WTC11 (cell line): ENCODE data around the gene DDIT4. TPM values are rescaled to one million over a fixed set of nuclear protein-coding genes. Genes with fewer than 3 reads are reported as not detected.
A peak's percentile ranks its signal among the peaks of the same experiment; 100 is the strongest.

Source experiments
- ATF1 ChIP-seq: sonication (generic); formaldehyde crosslinking; IDR thresholded peaks from 2 replicates; pipeline ENCODE4 v1.8.1; 2023; ENCODE audit warnings: mild to moderate bottlenecking, moderate library complexity, missing genetic modification reagents
- ELF4 ChIP-seq: sonication (generic); formaldehyde crosslinking; IDR thresholded peaks from 2 replicates; pipeline ENCODE4 v1.8.1; 2022; ENCODE audit warnings: low read depth, mild to moderate bottlenecking, moderate library complexity, missing genetic modification reagents
- GABPB1 ChIP-seq: sonication (generic); formaldehyde crosslinking; IDR thresholded peaks from 2 replicates; pipeline ENCODE4 v1.8.1; 2023; ENCODE audit warnings: mild to moderate bottlenecking, missing genetic modification reagents
- HMGA2 ChIP-seq: fragments of 250-450 bp; sonication (Bioruptor Pico); IDR thresholded peaks from 2 replicates; pipeline ENCODE4 v1.4.0; 2021; ENCODE audit warnings: mild to moderate bottlenecking, moderate library complexity
- NR2C2 ChIP-seq: sonication (generic); formaldehyde crosslinking; IDR thresholded peaks from 2 replicates; pipeline ENCODE4 v1.8.0; 2022; ENCODE audit warnings: mild to moderate bottlenecking, missing genetic modification reagents
- PRRX2 ChIP-seq: fragments of 250-450 bp; sonication (Bioruptor Pico); IDR thresholded peaks from 2 replicates; pipeline ENCODE4 v1.8.0; 2021; ENCODE audit warnings: mild to moderate bottlenecking
- RELA ChIP-seq: sonication (generic); formaldehyde crosslinking; IDR thresholded peaks from 2 replicates; pipeline ENCODE4 v1.8.1; 2022; ENCODE audit warnings: missing genetic modification reagents, mild to moderate bottlenecking, borderline replicate concordance
- RORB ChIP-seq: fragments of 250-450 bp; sonication (Bioruptor Pico); IDR thresholded peaks from 2 replicates; pipeline ENCODE4 v1.9.0; 2021; ENCODE audit warnings: mild to moderate bottlenecking
- SP1 ChIP-seq: sonication (generic); formaldehyde crosslinking; conservative IDR thresholded peaks from 2 replicates; pipeline ENCODE4 v1.8.1; 2022; ENCODE audit warnings: missing genetic modification reagents
- TCF7 ChIP-seq: sonication (generic); formaldehyde crosslinking; IDR thresholded peaks from 2 replicates; pipeline ENCODE4 v1.8.0; 2022; ENCODE audit warnings: mild to moderate bottlenecking, low read depth, missing genetic modification reagents, moderate library complexity
- TEAD1 ChIP-seq: sonication (generic); formaldehyde crosslinking; IDR thresholded peaks from 2 replicates; pipeline ENCODE4 v1.8.0; 2022; ENCODE audit warnings: mild to moderate bottlenecking, missing genetic modification reagents
- ZNF121 ChIP-seq: sonication (generic); formaldehyde crosslinking; IDR thresholded peaks from 2 replicates; pipeline ENCODE4 v1.8.0; 2023; ENCODE audit warnings: missing genetic modification reagents
- ZNF219 ChIP-seq: sonication (generic); formaldehyde crosslinking; IDR thresholded peaks from 2 replicates; pipeline ENCODE4 v1.8.0; 2023; ENCODE audit warnings: missing genetic modification reagents, mild to moderate bottlenecking, borderline replicate concordance
- ZNF232 ChIP-seq: sonication (generic); formaldehyde crosslinking; IDR thresholded peaks from 2 replicates; pipeline ENCODE4 v1.8.0; 2022; ENCODE audit warnings: mild to moderate bottlenecking, missing genetic modification reagents
- ZNF263 ChIP-seq: sonication (generic); formaldehyde crosslinking; IDR thresholded peaks from 2 replicates; pipeline ENCODE4 v1.8.1; 2022; ENCODE audit warnings: low read depth, mild to moderate bottlenecking, moderate library complexity, missing genetic modification reagents
- ZNF416 ChIP-seq: fragments of 250-450 bp; sonication (Bioruptor Pico); IDR thresholded peaks from 2 replicates; pipeline ENCODE4 v1.9.0; 2021; ENCODE audit warnings: mild to moderate bottlenecking, inconsistent platforms
- total RNA-seq: library from RNA; stranded (reverse); gene quantifications from 3 replicates; pipeline ENCODE4 v1.2.3, GENCODE V29; 2021
- TF ChIP-seq, protein P1 (sequence below): sonication (generic); formaldehyde crosslinking; IDR thresholded peaks from 2 replicates; pipeline ENCODE4 v1.8.0; 2022; ENCODE audit warnings: mild to moderate bottlenecking, missing genetic modification reagents
- TF ChIP-seq, protein P2 (sequence below): sonication (generic); formaldehyde crosslinking; IDR thresholded peaks from 2 replicates; pipeline ENCODE4 v1.8.0; 2023; ENCODE audit warnings: mild to moderate bottlenecking, missing genetic modification reagents
- TF ChIP-seq, protein P3 (sequence below): sonication (generic); formaldehyde crosslinking; IDR thresholded peaks from 2 replicates; pipeline ENCODE4 v1.8.1; 2023; ENCODE audit warnings: mild to moderate bottlenecking, moderate library complexity, missing genetic modification reagents
- TF ChIP-seq, protein P4 (sequence below): sonication (generic); formaldehyde crosslinking; IDR thresholded peaks from 2 replicates; pipeline ENCODE4 v1.8.1; 2022; ENCODE audit warnings: missing genetic modification reagents, borderline replicate concordance
- TF ChIP-seq, protein P5 (sequence below): fragments of 250-450 bp; sonication (Bioruptor Pico); IDR thresholded peaks from 2 replicates; pipeline ENCODE4 v1.9.0; 2021; ENCODE audit warnings: mild to moderate bottlenecking
- TF ChIP-seq, protein P6 (sequence below): sonication (generic); formaldehyde crosslinking; IDR thresholded peaks from 2 replicates; pipeline ENCODE4 v1.8.1; 2023; ENCODE audit warnings: mild to moderate bottlenecking, missing genetic modification reagents, borderline replicate concordance
- TF ChIP-seq, protein P7 (sequence below): fragments of 250-450 bp; sonication (Bioruptor Pico); IDR thresholded peaks from 2 replicates; pipeline ENCODE4 v1.9.0; 2021; ENCODE audit warnings: mild to moderate bottlenecking
- TF ChIP-seq, protein P8 (sequence below): sonication (generic); formaldehyde crosslinking; IDR thresholded peaks from 2 replicates; pipeline ENCODE4 v1.8.1; 2022; ENCODE audit warnings: mild to moderate bottlenecking, moderate library complexity, missing genetic modification reagents

DDIT4 gene
- total RNA-seq, 1 experiment from 2014 or later = 118 TPM

DNA sequence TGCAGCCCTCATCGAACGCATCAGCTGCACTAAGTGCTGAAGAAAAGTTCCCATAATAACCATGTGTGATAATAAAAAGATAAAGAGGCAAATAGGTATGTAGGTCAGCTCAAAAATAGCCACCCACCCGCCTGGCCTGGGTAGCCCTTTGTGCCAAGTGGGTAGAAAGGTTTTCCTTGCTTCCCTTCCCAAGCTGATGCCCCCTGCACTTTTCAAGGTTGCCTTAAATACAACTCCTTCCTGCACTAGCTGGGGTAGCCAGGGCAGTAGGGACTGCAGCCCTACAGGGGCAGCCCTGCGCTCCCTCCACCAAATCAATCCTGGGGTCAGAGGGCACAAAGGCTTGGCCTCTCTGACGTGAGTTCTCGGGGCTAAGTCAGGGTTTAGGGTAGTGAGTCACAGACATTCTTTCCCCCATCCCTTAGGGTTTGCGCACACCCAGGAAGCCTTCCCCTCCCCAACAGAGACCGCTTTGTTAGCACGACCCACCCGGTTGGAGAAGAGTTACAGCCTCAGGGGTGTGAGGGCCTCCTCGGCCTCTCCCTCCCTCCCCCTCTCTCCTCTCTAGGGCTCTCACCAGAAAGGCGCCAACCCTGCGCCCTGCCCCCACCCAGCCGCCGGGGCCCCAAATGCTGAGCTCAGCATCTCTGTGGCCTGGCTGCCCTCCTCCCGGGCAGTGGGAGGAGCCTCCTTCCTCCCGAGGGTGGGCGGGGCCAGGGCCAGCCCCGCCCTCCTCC is 13.3 kb upstream of the DDIT4 start (continued):
- TF ChIP-seq, protein P1, sequence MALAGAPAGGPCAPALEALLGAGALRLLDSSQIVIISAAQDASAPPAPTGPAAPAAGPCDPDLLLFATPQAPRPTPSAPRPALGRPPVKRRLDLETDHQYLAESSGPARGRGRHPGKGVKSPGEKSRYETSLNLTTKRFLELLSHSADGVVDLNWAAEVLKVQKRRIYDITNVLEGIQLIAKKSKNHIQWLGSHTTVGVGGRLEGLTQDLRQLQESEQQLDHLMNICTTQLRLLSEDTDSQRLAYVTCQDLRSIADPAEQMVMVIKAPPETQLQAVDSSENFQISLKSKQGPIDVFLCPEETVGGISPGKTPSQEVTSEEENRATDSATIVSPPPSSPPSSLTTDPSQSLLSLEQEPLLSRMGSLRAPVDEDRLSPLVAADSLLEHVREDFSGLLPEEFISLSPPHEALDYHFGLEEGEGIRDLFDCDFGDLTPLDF (CRISPR knock-in tag) = no peak
- TF ChIP-seq, protein P2, sequence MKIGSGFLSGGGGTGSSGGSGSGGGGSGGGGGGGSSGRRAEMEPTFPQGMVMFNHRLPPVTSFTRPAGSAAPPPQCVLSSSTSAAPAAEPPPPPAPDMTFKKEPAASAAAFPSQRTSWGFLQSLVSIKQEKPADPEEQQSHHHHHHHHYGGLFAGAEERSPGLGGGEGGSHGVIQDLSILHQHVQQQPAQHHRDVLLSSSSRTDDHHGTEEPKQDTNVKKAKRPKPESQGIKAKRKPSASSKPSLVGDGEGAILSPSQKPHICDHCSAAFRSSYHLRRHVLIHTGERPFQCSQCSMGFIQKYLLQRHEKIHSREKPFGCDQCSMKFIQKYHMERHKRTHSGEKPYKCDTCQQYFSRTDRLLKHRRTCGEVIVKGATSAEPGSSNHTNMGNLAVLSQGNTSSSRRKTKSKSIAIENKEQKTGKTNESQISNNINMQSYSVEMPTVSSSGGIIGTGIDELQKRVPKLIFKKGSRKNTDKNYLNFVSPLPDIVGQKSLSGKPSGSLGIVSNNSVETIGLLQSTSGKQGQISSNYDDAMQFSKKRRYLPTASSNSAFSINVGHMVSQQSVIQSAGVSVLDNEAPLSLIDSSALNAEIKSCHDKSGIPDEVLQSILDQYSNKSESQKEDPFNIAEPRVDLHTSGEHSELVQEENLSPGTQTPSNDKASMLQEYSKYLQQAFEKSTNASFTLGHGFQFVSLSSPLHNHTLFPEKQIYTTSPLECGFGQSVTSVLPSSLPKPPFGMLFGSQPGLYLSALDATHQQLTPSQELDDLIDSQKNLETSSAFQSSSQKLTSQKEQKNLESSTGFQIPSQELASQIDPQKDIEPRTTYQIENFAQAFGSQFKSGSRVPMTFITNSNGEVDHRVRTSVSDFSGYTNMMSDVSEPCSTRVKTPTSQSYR (CRISPR knock-in tag) = peak; percentile 95
- TF ChIP-seq ZNF416 (no peak), RELA (CRISPR knock-in tag) (no peak), PRRX2 (CRISPR knock-in tag) (no peak), NR2C2 (CRISPR knock-in tag) (peak; percentile 71), ZNF232 (CRISPR knock-in tag) (no peak), ATF1 (no peak), RORB (no peak), ZNF219 (CRISPR knock-in tag) (no peak), HMGA2 (CRISPR knock-in tag) (no peak), ZNF121 (CRISPR knock-in tag) (no peak), SP1 (CRISPR knock-in tag) (peak; percentile 97; the same call in 1 of the 2 replicates), TEAD1 (CRISPR knock-in tag) (peak; percentile 34; the same call in 1 of the 2 replicates), TCF7 (no peak), ELF4 (no peak), GABPB1 (peak; percentile 75), ZNF263 (CRISPR knock-in tag) (no peak)
- TF ChIP-seq, protein P3, sequence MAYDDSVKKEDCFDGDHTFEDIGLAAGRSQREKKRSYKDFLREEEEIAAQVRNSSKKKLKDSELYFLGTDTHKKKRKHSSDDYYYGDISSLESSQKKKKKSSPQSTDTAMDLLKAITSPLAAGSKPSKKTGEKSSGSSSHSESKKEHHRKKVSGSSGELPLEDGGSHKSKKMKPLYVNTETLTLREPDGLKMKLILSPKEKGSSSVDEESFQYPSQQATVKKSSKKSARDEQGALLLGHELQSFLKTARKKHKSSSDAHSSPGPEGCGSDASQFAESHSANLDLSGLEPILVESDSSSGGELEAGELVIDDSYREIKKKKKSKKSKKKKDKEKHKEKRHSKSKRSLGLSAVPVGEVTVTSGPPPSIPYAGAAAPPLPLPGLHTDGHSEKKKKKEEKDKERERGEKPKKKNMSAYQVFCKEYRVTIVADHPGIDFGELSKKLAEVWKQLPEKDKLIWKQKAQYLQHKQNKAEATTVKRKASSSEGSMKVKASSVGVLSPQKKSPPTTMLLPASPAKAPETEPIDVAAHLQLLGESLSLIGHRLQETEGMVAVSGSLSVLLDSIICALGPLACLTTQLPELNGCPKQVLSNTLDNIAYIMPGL (CRISPR knock-in tag) = peak; percentile 17; the same call in 1 of the 2 replicates
- TF ChIP-seq, protein P4, sequence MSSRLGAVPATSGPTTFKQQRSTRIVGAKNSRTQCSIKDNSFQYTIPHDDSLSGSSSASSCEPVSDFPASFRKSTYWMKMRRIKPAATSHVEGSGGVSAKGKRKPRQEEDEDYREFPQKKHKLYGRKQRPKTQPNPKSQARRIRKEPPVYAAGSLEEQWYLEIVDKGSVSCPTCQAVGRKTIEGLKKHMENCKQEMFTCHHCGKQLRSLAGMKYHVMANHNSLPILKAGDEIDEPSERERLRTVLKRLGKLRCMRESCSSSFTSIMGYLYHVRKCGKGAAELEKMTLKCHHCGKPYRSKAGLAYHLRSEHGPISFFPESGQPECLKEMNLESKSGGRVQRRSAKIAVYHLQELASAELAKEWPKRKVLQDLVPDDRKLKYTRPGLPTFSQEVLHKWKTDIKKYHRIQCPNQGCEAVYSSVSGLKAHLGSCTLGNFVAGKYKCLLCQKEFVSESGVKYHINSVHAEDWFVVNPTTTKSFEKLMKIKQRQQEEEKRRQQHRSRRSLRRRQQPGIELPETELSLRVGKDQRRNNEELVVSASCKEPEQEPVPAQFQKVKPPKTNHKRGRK (CRISPR knock-in tag) = no peak
- TF ChIP-seq, protein P5, sequence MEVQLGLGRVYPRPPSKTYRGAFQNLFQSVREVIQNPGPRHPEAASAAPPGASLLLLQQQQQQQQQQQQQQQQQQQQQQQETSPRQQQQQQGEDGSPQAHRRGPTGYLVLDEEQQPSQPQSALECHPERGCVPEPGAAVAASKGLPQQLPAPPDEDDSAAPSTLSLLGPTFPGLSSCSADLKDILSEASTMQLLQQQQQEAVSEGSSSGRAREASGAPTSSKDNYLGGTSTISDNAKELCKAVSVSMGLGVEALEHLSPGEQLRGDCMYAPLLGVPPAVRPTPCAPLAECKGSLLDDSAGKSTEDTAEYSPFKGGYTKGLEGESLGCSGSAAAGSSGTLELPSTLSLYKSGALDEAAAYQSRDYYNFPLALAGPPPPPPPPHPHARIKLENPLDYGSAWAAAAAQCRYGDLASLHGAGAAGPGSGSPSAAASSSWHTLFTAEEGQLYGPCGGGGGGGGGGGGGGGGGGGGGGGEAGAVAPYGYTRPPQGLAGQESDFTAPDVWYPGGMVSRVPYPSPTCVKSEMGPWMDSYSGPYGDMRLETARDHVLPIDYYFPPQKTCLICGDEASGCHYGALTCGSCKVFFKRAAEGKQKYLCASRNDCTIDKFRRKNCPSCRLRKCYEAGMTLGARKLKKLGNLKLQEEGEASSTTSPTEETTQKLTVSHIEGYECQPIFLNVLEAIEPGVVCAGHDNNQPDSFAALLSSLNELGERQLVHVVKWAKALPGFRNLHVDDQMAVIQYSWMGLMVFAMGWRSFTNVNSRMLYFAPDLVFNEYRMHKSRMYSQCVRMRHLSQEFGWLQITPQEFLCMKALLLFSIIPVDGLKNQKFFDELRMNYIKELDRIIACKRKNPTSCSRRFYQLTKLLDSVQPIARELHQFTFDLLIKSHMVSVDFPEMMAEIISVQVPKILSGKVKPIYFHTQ (CRISPR knock-in tag) = no peak
- TF ChIP-seq, protein P6, sequence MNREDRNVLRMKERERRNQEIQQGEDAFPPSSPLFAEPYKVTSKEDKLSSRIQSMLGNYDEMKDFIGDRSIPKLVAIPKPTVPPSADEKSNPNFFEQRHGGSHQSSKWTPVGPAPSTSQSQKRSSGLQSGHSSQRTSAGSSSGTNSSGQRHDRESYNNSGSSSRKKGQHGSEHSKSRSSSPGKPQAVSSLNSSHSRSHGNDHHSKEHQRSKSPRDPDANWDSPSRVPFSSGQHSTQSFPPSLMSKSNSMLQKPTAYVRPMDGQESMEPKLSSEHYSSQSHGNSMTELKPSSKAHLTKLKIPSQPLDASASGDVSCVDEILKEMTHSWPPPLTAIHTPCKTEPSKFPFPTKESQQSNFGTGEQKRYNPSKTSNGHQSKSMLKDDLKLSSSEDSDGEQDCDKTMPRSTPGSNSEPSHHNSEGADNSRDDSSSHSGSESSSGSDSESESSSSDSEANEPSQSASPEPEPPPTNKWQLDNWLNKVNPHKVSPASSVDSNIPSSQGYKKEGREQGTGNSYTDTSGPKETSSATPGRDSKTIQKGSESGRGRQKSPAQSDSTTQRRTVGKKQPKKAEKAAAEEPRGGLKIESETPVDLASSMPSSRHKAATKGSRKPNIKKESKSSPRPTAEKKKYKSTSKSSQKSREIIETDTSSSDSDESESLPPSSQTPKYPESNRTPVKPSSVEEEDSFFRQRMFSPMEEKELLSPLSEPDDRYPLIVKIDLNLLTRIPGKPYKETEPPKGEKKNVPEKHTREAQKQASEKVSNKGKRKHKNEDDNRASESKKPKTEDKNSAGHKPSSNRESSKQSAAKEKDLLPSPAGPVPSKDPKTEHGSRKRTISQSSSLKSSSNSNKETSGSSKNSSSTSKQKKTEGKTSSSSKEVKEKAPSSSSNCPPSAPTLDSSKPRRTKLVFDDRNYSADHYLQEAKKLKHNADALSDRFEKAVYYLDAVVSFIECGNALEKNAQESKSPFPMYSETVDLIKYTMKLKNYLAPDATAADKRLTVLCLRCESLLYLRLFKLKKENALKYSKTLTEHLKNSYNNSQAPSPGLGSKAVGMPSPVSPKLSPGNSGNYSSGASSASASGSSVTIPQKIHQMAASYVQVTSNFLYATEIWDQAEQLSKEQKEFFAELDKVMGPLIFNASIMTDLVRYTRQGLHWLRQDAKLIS = peak; percentile 32; the same call in 1 of the 2 replicates
- TF ChIP-seq, protein P7, sequence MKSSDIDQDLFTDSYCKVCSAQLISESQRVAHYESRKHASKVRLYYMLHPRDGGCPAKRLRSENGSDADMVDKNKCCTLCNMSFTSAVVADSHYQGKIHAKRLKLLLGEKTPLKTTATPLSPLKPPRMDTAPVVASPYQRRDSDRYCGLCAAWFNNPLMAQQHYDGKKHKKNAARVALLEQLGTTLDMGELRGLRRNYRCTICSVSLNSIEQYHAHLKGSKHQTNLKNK (CRISPR knock-in tag) = no peak
- TF ChIP-seq, protein P8, sequence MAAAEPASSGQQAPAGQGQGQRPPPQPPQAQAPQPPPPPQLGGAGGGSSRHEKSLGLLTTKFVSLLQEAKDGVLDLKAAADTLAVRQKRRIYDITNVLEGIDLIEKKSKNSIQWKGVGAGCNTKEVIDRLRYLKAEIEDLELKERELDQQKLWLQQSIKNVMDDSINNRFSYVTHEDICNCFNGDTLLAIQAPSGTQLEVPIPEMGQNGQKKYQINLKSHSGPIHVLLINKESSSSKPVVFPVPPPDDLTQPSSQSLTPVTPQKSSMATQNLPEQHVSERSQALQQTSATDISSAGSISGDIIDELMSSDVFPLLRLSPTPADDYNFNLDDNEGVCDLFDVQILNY (CRISPR knock-in tag) = peak; percentile 94
